Measurements from ENCODE around the gene KLK15. TPM values are rescaled to one million over a fixed set of nuclear protein-coding genes. Genes with fewer than 3 reads are reported as not detected.

Gene KLK15
- total RNA-seq, 1 experiment from 2014 or later: not detected

DNA sequence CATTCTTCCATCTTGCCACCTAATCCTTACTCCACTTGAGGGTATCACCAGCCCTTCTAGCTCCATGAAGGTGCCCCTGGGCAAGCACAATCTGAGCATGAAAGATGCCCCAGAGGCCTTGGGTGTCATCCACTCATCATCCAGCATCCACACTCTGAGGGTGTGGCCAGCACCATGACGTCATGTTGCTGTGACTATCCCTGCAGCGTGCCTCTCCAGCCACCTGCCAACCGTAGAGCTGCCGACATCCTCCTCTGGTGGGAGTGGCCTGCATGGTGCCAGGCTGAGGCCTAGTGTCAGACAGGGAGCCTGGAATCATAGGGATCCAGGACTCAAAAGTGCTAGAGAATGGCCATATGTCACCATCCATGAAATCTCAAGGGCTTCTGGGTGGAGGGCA lies 18.2 kb upstream of the KLK15 start:
- in situ Hi-C loops (cut with HindIII; ENCODE audit: low pct_unique_long_range_greater_than_20kb, low sequenced_read_pairs): no loop called here

DNA sequence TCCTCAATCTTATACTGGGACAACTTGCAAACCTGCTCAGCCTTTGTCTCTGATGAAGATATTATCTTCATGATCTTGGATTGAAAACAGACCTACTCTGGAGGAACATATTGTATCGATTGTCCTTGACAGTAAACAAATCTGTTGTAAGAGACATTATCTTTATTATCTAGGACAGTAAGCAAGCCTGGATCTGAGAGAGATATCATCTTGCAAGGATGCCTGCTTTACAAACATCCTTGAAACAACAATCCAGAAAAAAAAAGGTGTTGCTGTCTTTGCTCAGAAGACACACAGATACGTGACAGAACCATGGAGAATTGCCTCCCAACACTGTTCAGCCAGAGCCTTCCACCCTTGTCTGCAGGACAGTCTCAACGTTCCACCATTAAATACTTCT lies 17.4 kb upstream of the KLK15 start:
- in situ Hi-C loops (cut with HindIII; ENCODE audit: low pct_unique_long_range_greater_than_20kb, low sequenced_read_pairs): no loop called here

More for the DNA sequence above, 18.2 kb upstream of the KLK15 start:
- no peak for DNase-seq (ENCODE audit: low read depth, low spot score)

DNA sequence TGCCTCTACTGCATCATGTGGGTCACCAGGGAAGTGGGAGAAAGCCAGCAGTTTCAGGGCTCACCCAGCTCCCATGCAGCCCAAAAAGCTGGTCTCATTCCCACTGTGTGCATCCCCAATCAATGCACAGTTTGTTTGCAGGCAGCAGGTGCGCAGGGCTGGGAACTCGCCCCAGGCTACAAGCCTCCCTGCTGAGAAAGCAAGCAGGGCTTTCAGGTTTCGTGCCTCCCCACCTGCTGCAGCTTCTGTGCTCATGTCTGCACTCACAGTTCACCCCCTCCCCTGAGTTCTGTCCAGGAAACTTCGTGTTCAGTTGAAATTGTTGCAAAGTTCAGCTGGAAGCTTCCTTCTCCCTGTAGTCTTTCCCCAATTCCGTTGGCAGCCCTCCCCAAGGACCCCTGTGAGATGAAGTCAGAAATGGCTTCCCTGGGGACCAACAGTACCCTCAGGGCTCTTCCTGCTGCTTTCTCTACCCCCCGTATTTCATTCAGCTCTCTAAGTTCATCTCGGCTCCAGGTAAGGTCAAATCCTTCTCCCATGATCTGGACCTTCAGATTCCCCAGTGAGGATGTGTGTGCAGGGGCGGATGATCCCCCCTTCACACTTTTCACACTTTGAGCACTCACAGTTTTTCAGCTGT lies 11.0 kb upstream of the KLK15 start:
- in situ Hi-C loops (cut with HindIII; ENCODE audit: low pct_unique_long_range_greater_than_20kb, low sequenced_read_pairs): no loop called here
- DNase-seq (ENCODE audit: low read depth, low spot score): no peak

More for the DNA sequence above, 17.4 kb upstream of the KLK15 start:
- no peak for DNase-seq (ENCODE audit: low read depth, low spot score)

GRCh38 chr19:50843701-50844221 lies 10.4 kb upstream of the KLK15 start:
- no peak for DNase-seq (ENCODE audit: low read depth, low spot score)
- in situ Hi-C loops (cut with HindIII; ENCODE audit: low pct_unique_long_range_greater_than_20kb, low sequenced_read_pairs): no loop called here

- in situ Hi-C loops (cut with HindIII; ENCODE audit: low pct_unique_long_range_greater_than_20kb, low sequenced_read_pairs): no loop called here
- DNase-seq (ENCODE audit: low read depth, low spot score): no peak
Observed at GRCh38 chr19:50843205-50843604, 9.8 kb upstream of the KLK15 start.

GRCh38 chr19:50842130-50842529 lies 8.8 kb upstream of the KLK15 start:
- no peak for DNase-seq (ENCODE audit: low read depth, low spot score)
- in situ Hi-C loops (cut with HindIII; ENCODE audit: low pct_unique_long_range_greater_than_20kb, low sequenced_read_pairs): no loop called here

- no peak for DNase-seq (ENCODE audit: low read depth, low spot score)
- in situ Hi-C loops (cut with HindIII; ENCODE audit: low pct_unique_long_range_greater_than_20kb, low sequenced_read_pairs): no loop called here
Observed at GRCh38 chr19:50839712-50840655, 6.6 kb upstream of the KLK15 start.

DNA sequence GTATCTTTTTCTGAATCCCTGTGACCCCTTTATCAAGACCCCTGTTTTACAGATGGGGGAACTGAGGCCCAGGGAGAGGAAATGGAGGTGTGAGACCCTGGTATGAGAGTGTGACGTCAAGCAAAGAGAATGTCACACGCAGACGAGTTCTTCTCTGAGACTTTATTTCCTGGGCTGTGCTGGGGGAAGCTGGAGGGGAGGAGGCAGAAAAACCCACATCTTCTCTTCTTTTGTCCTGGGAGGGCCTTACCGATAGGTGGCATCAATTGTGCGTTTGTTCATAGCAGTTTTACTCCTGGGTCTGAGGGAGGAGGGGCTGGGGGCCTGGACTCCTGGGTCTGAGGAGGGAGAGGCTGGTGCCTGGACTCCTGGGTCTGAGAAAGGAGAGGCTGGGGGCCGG lies 4.9 kb upstream of the KLK15 start:
- in situ Hi-C loops (cut with HindIII; ENCODE audit: low pct_unique_long_range_greater_than_20kb, low sequenced_read_pairs): no loop called here
- peak; percentile 43 for DNase-seq (ENCODE audit: low read depth, low spot score)

GRCh38 chr19:50837300-50837699 lies 3.9 kb upstream of the KLK15 start:
- DNase-seq (ENCODE audit: low read depth, low spot score): no peak
- in situ Hi-C loops (cut with HindIII; ENCODE audit: low pct_unique_long_range_greater_than_20kb, low sequenced_read_pairs): no loop called here

DNA sequence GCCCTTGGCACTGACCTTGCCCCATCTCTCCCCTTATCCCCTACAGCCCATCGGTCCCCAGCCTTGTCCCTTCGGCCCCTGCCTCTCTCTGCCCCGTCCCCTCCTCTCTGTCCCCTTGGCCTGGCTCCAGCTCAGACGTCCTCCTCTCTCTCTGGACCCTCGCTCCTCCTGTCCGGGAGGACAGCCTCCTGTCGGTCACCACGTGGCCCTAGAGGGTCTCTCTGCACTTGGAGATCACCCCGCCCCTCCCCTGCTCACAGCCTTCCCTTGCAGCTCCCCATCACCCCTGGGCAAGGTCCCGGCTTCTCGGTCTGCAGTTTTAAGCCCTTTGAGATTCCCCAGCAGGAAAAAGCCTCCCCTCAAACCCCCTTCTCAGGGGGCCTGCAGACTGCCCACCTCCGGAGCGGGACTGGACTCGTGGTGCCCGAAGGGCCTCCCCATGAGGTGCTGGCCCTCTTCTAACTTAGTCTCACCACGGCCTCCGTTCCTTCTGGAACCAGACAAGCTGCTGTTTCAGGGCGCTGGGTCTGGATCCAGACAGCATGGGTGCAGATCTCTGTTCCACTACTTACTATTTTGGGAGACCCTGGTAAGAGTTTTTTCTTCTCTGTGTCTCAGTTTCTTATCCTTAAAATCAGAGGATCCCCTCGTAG lies 3.3 kb upstream of the KLK15 start:
- in situ Hi-C loops (cut with HindIII; ENCODE audit: low pct_unique_long_range_greater_than_20kb, low sequenced_read_pairs): no loop called here
- no peak for DNase-seq (ENCODE audit: low read depth, low spot score)

GRCh38 chr19:50835785-50836542 lies 2.6 kb upstream of the KLK15 start:
- peak; percentile 61 for DNase-seq (ENCODE audit: low read depth, low spot score)
- in situ Hi-C loops (cut with HindIII; ENCODE audit: low pct_unique_long_range_greater_than_20kb, low sequenced_read_pairs): no loop called here

DNA sequence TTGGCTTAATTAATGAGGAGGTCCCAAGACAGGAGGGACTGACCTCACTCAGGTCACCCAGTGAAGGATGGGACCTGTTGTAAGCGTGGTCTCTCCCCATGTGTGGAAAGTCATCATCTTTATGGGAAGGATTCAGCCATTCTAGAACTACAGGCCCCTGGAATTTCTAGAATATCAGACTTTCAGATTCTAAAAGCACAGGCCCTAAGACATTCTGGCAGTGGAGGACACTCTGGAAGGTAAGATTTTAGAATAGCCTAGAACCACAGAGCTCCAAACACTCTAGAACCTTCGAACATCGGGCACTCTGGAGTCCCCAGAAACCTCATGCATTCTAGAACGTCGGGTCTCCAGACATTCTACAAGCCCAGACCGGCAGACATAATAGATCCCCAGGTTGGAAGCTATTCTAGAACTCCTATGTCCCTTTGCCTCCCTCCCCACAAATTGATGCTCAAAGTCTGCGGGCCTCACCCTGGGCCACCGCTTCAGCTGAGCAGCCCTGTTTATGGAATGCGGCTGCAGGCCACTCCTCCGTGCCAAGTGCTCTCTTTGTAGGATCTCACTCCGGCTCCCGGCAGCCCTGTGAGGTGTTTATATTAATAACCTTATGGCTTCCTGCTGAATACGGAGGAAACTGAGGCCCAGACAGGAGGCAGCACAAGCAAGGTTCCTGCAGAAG lies 1.9 kb upstream of the KLK15 start:
- DNase-seq (ENCODE audit: low read depth, low spot score): no peak
- in situ Hi-C loops (cut with HindIII; ENCODE audit: low pct_unique_long_range_greater_than_20kb, low sequenced_read_pairs): no loop called here

DNA sequence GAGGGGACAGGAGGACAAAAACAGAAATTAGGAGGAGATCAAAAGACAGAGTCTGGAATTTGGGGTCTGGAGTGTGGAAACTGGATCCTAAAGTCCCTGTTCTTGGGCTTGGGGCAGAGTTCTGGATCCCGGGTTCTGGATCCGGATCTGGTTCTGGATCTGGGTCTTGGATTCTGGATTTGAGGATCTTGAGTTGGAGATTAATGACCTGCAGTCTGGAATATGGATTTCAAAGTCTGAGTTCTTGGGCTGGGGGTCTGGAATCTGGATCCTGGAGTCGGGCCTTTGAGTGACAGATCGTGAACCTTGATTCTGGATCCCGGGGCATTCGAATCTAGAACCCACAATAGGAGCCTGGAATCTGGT lies 411 bp upstream of the KLK15 start:
- in situ Hi-C loops (cut with HindIII; ENCODE audit: low pct_unique_long_range_greater_than_20kb, low sequenced_read_pairs): no loop called here
- no peak for DNase-seq (ENCODE audit: low read depth, low spot score)

DNA sequence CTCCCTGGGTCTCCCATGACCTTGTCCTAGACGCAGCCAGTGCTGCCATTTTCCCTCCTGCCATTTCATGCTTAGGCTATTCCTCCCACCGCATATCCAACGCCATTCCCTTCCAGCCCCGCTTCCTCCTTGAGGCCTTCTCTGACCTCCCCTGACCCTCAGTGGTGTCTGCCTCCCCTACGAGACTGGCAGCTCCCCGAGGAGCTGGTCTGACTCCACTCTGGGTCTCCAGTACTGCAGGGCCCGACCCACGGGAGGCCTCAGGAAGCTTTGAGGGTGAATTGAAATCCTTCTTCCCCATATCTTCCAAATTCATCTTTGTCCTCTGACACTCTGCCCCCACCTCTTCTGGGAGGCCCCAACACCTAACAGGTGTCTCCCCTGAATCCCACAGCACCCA lies 708 bp downstream of the KLK15 start:
- in situ Hi-C loops (cut with HindIII; ENCODE audit: low pct_unique_long_range_greater_than_20kb, low sequenced_read_pairs): no loop called here
- DNase-seq (ENCODE audit: low read depth, low spot score): no peak

- in situ Hi-C loops (cut with HindIII; ENCODE audit: low pct_unique_long_range_greater_than_20kb, low sequenced_read_pairs): no loop called here
- DNase-seq (ENCODE audit: low read depth, low spot score): no peak
Observed at GRCh38 chr19:50831026-50831396, 2.4 kb downstream of the KLK15 start.

DNA sequence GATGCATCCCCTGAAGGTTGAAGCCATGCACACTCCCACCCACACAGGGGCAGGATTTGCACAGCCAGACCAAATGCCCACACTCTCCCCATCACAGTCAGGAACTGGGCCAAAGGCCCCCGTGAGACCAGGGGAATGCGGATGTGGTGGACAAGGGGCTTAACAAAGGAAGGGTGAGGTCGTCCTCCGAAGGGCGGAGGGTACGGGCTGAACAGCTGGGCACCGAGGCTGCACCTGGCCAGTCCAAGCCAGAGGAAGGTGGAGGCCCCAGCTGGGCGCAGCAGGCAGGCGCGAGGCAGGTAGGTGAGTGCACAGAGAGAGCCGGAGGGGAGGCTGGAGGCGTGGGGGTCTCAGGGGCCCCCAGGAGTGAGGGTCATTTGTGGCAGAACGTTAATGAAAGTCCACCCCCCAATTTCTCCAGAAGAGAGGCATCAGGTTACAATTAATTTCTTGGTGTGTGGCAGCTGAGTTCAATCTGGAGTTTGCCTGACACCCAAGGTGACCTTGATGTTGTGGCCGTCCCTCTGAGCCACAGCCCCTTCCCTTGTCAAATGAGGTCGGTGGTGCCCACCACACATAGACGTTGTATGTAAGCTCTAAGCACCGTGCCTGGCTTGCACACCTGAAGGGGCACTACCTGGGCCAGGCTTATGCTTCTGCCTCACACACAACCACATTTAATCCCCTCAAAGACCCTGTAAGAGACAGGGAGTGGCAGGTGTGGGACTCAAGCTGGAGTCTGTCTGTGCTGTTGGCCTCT lies 2.9 kb downstream of the KLK15 start:
- no peak for DNase-seq (ENCODE audit: low read depth, low spot score)

DNA sequence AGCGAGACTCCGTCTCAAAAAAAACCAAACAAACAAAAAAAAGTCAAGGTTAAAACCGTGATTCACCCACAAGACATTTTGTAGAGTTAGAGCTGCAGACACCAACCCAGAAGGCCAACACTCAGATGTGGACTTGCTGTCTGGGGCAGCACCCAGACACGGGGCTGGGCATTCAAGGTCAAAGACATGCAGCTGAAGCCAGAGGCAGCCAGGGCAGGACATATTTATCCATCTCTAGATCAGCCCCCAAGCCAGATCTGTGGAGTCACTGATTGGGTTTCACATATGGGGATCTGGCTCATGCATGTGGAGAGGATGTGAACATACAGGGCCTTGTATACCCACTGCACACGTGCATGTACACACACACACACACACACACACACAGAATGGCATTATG lies 3.6 kb downstream of the KLK15 start:
- DNase-seq (ENCODE audit: low read depth, low spot score): no peak
- in situ Hi-C loops (cut with HindIII; ENCODE audit: low pct_unique_long_range_greater_than_20kb, low sequenced_read_pairs): no loop called here

More for the DNA sequence above, 2.9 kb downstream of the KLK15 start:
- in situ Hi-C loops (cut with HindIII; ENCODE audit: low pct_unique_long_range_greater_than_20kb, low sequenced_read_pairs): no loop called here

Data from SK-MEL-5 (cell line).